PFSK-1 (cell line): ENCODE data around the gene STK40. TPM values are rescaled to one million over a fixed set of nuclear protein-coding genes. Genes with fewer than 3 reads are reported as not detected.

Source experiments
- FOXP2 ChIP-seq: optimal IDR thresholded peaks from 2 replicates; pipeline ENCODE3; 2011; ENCODE audit warnings: borderline replicate concordance, control low read depth, inconsistent platforms; ENCODE audit not compliant: insufficient read depth; ENCODE audit errors: extremely low read length, extremely low read depth
- POLR2AphosphoS5 ChIP-seq: IDR thresholded peaks from 2 replicates; pipeline ENCODE4 v1.6.1; 2012; ENCODE audit warnings: low read depth, mild to moderate bottlenecking, control low read depth, low read length, moderate library complexity
- REST ChIP-seq, 2 experiments: IDR thresholded peaks; 2 replicates each; pipeline versions ENCODE4 v1.6.1 to v1.8.0; 2011 to 2012; ENCODE audit warnings: low read depth in 2 of 2, low read length in 2 of 2, control low read depth in 1 of 2, inconsistent platforms in 1 of 2, mild to moderate bottlenecking in 1 of 2, moderate library complexity in 1 of 2; ENCODE audit not compliant: insufficient read depth in 1 of 2
- SIN3A ChIP-seq: IDR thresholded peaks from 2 replicates; pipeline ENCODE4 v1.6.1; 2012; ENCODE audit warnings: mild to moderate bottlenecking, low read length, moderate library complexity, borderline replicate concordance; ENCODE audit not compliant: insufficient read depth
- TAF1 ChIP-seq: IDR thresholded peaks from 2 replicates; pipeline ENCODE4 v1.6.1; 2012; ENCODE audit warnings: low read length, control low read depth, borderline replicate concordance; ENCODE audit not compliant: insufficient read depth
- polyA plus RNA-seq: library from polyadenylated mRNA; unstranded; fragments of >200 nt; gene quantifications from one replicate; pipeline ENCODE4 v1.2.1, GENCODE V29; 2012; ENCODE audit warnings: low read depth, missing spikeins; ENCODE audit not compliant: insufficient read length

STK40 gene
- polyA plus RNA-seq, result 47.3 TPM

GRCh38 chr1:36385410-36386264 is at the start of gene STK40:
Gene STK40, minus strand, starts transcription at chr1:36385924. Its CDS starts 24,592 bp downstream, at chr1:36361332.
- TF ChIP-seq POLR2AphosphoS5 (no peak), REST (IDR thresholded peaks at IDR 0.05; ENCODE audit: insufficient read depth in 1 of 2, low read depth in 2 of 2, low read length in 2 of 2) (no peak), SIN3A (no peak; the same call in 1 of the 2 replicates), FOXP2 (no peak), TAF1 (no peak)

DNA sequence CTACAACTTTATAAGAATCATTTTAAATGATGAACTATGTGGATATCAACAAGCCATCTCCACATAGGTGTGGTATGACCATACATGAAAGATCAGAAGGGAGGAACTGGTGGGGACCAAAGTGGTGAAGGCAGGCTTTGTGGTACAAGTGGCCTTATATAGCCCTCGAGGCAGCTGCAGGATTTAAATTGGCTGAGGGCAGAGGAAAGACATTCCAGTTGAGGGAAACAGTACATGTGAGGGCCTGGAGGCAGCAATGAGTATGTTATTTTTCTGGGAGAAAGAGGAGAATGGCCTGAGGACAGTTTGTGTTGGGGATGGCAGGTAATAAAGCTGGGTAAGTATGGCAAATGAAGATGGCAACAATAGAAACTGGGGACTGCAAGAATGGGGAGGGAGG is 47.4 kb upstream of the STK40 start:
- TF ChIP-seq FOXP2, result no peak
- TF ChIP-seq SIN3A, result no peak
- no peak for TF ChIP-seq REST (IDR thresholded peaks at IDR 0.05; ENCODE audit: insufficient read depth in 1 of 2, low read depth in 2 of 2, low read length in 2 of 2)
- no peak for TF ChIP-seq TAF1
- TF ChIP-seq POLR2AphosphoS5, result no peak

DNA sequence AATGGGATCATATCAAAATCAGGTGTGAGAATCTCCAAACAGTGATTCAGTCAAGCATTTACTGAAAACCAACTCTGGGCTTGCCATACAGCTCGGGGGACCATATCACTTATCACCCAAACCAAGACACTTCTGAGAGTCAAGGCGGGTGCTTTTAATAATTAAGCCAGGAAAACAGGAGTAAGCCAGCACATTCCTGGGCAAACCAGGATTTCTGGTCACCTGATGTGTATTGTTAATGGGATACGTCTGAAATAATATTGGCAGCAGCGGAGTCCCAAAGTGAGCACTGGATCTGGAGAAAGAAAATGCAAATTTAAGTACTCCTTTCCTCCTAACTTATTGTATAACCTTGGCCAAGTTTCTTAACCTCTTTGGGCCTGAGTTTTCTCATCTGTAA is 46.9 kb upstream of the STK40 start:
- TF ChIP-seq FOXP2 (no peak), REST (IDR thresholded peaks at IDR 0.05; ENCODE audit: insufficient read depth in 1 of 2, low read depth in 2 of 2, low read length in 2 of 2) (no peak), SIN3A (no peak), TAF1 (no peak), POLR2AphosphoS5 (no peak)

- TF ChIP-seq TAF1 (no peak), FOXP2 (no peak)
These were observed 40.1 kb upstream of the STK40 start for GRCh38 chr1:36425791-36426190.

DNA sequence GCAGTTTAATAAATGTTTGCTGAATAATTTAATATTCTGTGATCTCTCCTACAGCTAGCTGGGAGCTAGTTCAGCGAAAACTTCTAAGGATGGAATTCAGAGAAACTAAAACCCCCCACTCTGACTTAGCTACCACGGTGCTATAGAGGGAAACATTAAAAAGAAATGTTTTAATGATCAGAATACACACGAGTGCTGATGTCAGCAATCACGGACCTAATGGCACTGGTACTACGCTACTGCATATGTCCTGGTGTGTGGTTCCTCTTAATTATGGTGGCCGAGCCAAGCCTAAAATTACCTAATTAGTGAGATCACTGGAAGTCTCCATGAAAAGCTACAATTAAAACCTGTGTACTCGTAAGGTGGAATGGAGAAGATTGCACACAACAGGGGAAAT is 35.9 kb upstream of the STK40 start:
- TF ChIP-seq TAF1, result no peak
- no peak for TF ChIP-seq POLR2AphosphoS5
- TF ChIP-seq FOXP2, result no peak
- TF ChIP-seq REST (IDR thresholded peaks at IDR 0.05; ENCODE audit: insufficient read depth in 1 of 2, low read depth in 2 of 2, low read length in 2 of 2), result no peak
